ENCODE measurements around the gene C3orf52. TPM values are rescaled to one million over a fixed set of nuclear protein-coding genes. Genes with fewer than 3 reads are reported as not detected.

C3orf52 gene
- total RNA-seq, 1 experiment from 2014 or later, result 14.3 TPM

DNA sequence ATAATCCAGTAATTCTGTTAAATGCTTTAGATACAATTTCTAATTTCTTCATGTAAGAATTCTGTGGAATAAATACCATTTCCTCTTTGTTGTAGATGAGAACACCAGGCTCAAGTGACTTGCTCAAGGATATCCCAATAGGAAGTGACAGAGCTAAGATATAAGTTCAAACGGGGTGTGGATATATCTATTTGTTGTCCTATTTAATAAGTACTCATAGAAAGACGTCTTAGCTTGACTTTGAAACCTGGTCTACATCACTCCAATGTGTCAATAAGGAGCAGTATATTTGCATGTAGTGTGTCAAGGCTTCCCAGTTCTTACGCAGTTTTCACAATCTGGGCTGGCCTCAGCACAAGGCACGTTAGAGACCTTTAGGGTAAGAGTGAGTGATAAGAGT lies 51.6 kb downstream of the C3orf52 start:
- H3K9me3 Mint-ChIP-seq, result peaks cover under 1% of the 10 kb centered on the region
- no peaks in the 10 kb centered on the region for H3K27me3 Mint-ChIP-seq (ENCODE audit: low read depth)
- CTCF ChIA-PET, result interaction anchor here (1.0 to 4.6 kb wide), 20 partner anchors 8 to 676 kb away, joined by 3 to 44 read pairs (median 4); partner anchors contain the start of genes ABHD10, CD200 and SLC9C1
- TF ChIP-seq ZNF532 (CRISPR knock-in tag; IDR thresholded peaks at IDR 0.05; ENCODE audit: borderline replicate concordance), result no peak
- TF ChIP-seq RELA (CRISPR knock-in tag; IDR thresholded peaks at IDR 0.05; ENCODE audit: borderline replicate concordance), result no peak
- TF ChIP-seq E2F4 (CRISPR knock-in tag; IDR thresholded peaks at IDR 0.05; ENCODE audit: borderline replicate concordance, low read depth), result no peak
- no peak for TF ChIP-seq ETV6 (CRISPR knock-in tag; IDR thresholded peaks at IDR 0.05)
- TF ChIP-seq ZMAT4 (CRISPR knock-in tag; IDR thresholded peaks at IDR 0.05), result no peak
- TF ChIP-seq HMGA2 (CRISPR knock-in tag; IDR thresholded peaks at IDR 0.05), result no peak
- no peak for TF ChIP-seq MXD4 (CRISPR knock-in tag; IDR thresholded peaks at IDR 0.05; ENCODE audit: borderline replicate concordance)
- TF ChIP-seq CTCF (IDR thresholded peaks at IDR 0.05), result no peak
- TF ChIP-seq, protein P1, sequence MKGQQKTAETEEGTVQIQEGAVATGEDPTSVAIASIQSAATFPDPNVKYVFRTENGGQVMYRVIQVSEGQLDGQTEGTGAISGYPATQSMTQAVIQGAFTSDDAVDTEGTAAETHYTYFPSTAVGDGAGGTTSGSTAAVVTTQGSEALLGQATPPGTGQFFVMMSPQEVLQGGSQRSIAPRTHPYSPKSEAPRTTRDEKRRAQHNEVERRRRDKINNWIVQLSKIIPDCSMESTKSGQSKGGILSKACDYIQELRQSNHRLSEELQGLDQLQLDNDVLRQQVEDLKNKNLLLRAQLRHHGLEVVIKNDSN (CRISPR knock-in tag; IDR thresholded peaks at IDR 0.05), result no peak
- TF ChIP-seq NFE2L1 (CRISPR knock-in tag; IDR thresholded peaks at IDR 0.05), result no peak
- TF ChIP-seq, protein P2, sequence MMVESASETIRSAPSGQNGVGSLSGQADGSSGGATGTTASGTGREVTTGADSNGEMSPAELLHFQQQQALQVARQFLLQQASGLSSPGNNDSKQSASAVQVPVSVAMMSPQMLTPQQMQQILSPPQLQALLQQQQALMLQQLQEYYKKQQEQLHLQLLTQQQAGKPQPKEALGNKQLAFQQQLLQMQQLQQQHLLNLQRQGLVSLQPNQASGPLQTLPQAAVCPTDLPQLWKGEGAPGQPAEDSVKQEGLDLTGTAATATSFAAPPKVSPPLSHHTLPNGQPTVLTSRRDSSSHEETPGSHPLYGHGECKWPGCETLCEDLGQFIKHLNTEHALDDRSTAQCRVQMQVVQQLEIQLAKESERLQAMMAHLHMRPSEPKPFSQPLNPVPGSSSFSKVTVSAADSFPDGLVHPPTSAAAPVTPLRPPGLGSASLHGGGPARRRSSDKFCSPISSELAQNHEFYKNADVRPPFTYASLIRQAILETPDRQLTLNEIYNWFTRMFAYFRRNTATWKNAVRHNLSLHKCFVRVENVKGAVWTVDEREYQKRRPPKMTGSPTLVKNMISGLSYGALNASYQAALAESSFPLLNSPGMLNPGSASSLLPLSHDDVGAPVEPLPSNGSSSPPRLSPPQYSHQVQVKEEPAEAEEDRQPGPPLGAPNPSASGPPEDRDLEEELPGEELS (CRISPR knock-in tag; IDR thresholded peaks at IDR 0.05), result no peak
- no peak for TF ChIP-seq OVOL2 (CRISPR knock-in tag; IDR thresholded peaks at IDR 0.05; ENCODE audit: borderline replicate concordance)
- no peak for TF ChIP-seq NFYB (CRISPR knock-in tag; conservative IDR thresholded peaks at IDR 0.05; ENCODE audit: low read depth)
- TF ChIP-seq, protein P3, sequence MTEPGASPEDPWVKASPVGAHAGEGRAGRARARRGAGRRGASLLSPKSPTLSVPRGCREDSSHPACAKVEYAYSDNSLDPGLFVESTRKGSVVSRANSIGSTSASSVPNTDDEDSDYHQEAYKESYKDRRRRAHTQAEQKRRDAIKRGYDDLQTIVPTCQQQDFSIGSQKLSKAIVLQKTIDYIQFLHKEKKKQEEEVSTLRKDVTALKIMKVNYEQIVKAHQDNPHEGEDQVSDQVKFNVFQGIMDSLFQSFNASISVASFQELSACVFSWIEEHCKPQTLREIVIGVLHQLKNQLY (CRISPR knock-in tag; IDR thresholded peaks at IDR 0.05), result no peak
- no peak for TF ChIP-seq CBFB (CRISPR knock-in tag; IDR thresholded peaks at IDR 0.05; ENCODE audit: low read depth)
- TF ChIP-seq, protein P4, sequence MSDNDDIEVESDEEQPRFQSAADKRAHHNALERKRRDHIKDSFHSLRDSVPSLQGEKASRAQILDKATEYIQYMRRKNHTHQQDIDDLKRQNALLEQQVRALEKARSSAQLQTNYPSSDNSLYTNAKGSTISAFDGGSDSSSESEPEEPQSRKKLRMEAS (CRISPR knock-in tag; IDR thresholded peaks at IDR 0.05), result no peak
- 0 out of 2 replicates have a peak overlapping the region, but pooled peaks have one; percentile 28 for H3K27ac Mint-ChIP-seq
- POLR2A ChIA-PET, result no interaction called here
- H3K36me3 Mint-ChIP-seq, result no peaks in the 10 kb centered on the region
- ATAC-seq (no peak), DNase-seq (ENCODE audit: low spot score) (no peak)
- no peak overlapping the region for H3K4me3 Mint-ChIP-seq
- peaks cover 46% of the 10 kb centered on the region for H3K4me1 Mint-ChIP-seq

All from WTC11 (cell line).